Heart right ventricle (tissue), 16 donors: ENCODE measurements around the gene ATP6V0A4. TPM values are rescaled to one million over a fixed set of nuclear protein-coding genes. Genes with fewer than 3 reads are reported as not detected.

ENCODE experiments used
- ATAC-seq, 8 donors: fragments of 200-7000 bp; cut with Tn5 transposase; one replicate each; pipeline ENCODE4 v1.9.1; 2020; ENCODE audit warnings: mild to moderate bottlenecking in 8 of 8, moderate library complexity in 8 of 8, moderate number of reproducible peaks in 1 of 8
- DNase-seq, 2 donors: peaks; one replicate each; pipeline ENCODE4 v3.0.0-alpha.2; 2020
- H3K27ac ChIP-seq, 10 donors: fragments of 200-600 bp; sonication (generic) in 2 of 10; one replicate each; pipeline versions ENCODE4 v1.5.0 to v1.8.0; 2020 to 2022; ENCODE audit warnings: mild to moderate bottlenecking in 3 of 10
- H3K27me3 ChIP-seq, 7 donors: fragments of 200-600 bp; one replicate each; pipeline ENCODE4 v1.8.0; 2021 to 2022; ENCODE audit warnings: mild to moderate bottlenecking in 2 of 7
- H3K36me3 ChIP-seq, 9 donors: fragments of 200-600 bp; sonication (generic) in 1 of 9; one replicate each; pipeline versions ENCODE4 v1.5.0 to v1.8.0; 2020 to 2022; ENCODE audit warnings: mild to moderate bottlenecking in 2 of 9
- H3K4me1 ChIP-seq, 9 donors: fragments of 200-600 bp; sonication (generic) in 1 of 9; one replicate each; pipeline versions ENCODE4 v1.5.0 to v1.8.0; 2020 to 2022; ENCODE audit warnings: mild to moderate bottlenecking in 4 of 9
- H3K4me3 ChIP-seq, 10 donors: fragments of 200-600 bp; sonication (generic) in 2 of 10; one replicate each; pipeline versions ENCODE4 v1.5.0 to v1.8.0; 2020 to 2022; ENCODE audit warnings: mild to moderate bottlenecking in 7 of 10, moderate library complexity in 2 of 10
- H3K9me3 ChIP-seq, 11 donors: fragments of 200-600 bp in 10 of 11; sonication (generic) in 2 of 11; one replicate each; pipeline versions ENCODE4 v1.5.0 to v1.8.0; 2013 to 2022; ENCODE audit warnings: mild to moderate bottlenecking in 2 of 11, control low read depth in 1 of 11, moderate library complexity in 1 of 11
- WGBS, 2 donors: extraction: QIAGEN DNeasy Blood & Tissue Kit; methylation state at CpG; one replicate each; pipeline ENCODE4 v1.1.7; 2013; ENCODE audit warnings: inconsistent platforms in 1 of 2; 5-methylcytosine and 5-hydroxymethylcytosine counted together
- intact Hi-C, 10 donors: fragments of 100-400 bp; cut with DNase I; formaldehyde crosslinking; loops; one replicate each; pipeline versions ENCODE4 v1.11.1 to v1.14.2; 2022
- polyA plus RNA-seq, 2 donors: library from polyadenylated mRNA; stranded (reverse); fragments of 200-250 nt; gene quantifications; one replicate each; pipeline ENCODE4 v1.2.3, GENCODE V29; 2013
- total RNA-seq, 10 donors: library from RNA; stranded (reverse); fragmentation: NEBNext Ultra II Directional in 3 of 10; extraction: Animal tissue kit (Norgen Biotek cat#: 25700) in 3 of 10; gene quantifications; one replicate each; pipeline versions ENCODE4 v1.2.1 to v1.2.4, GENCODE V29; 2021 to 2023
- TF ChIP-seq, protein P1 (sequence below), 9 donors: fragments of 200-600 bp; sonication (generic) in 2 of 9; IDR thresholded peaks; one replicate each; pipeline versions ENCODE4 v1.5.0 to v1.8.0; 2021 to 2022; ENCODE audit warnings: antibody characterized with exemption in 9 of 9, mild to moderate bottlenecking in 5 of 9, moderate library complexity in 1 of 9
- donor health status: Arrhythmogenic right ventricular cardiomyopathy.
- donor health status: ischemic (EF 13 %, LVEDD 7.1; RV severe dilation, severe dysfunction).
- donor health status: healthy with polysubstance abuse.
- donor health status: DM: no; HTN: yes; CAD: no.
- donor health status: DM: no; HTN: no; CAD: no.
- donor health status: ischemic (EF 25% LVEDD 6.9; RV normal size, moderate dysfunction).
- donor health status: ischemic (EF 25% LVEDD 5.7; RV mildly dilated, moderate dysfunction).
- donor health status: healthy.
- donor health status: DM: yes; HTN: yes; CAD: no.
- donor health status: Ischemic cardiomyopathy.
- donor health status: ischemic (EF 35%, LVEDD 5.7; RV mildly dilated, moderate dysfunction).
- donor health status: nonischemic (EF 11% LVEDD 7.7; RV severe dilation, severe dysfunction).
- donor health status: DM: yes; HTN: yes; CAD: no.
- donor health status: PGD.
- donor health status: ischemic (EF 29% LVEDD 5.4; RV normal size, mild dysfunction).
- donor health status: nonischemic (EF 23%, LVEDD 6.1; RV moderate dilation, normal function).

Gene ATP6V0A4
- total and polyA plus RNA-seq, 12 donors: not detected

DNA sequence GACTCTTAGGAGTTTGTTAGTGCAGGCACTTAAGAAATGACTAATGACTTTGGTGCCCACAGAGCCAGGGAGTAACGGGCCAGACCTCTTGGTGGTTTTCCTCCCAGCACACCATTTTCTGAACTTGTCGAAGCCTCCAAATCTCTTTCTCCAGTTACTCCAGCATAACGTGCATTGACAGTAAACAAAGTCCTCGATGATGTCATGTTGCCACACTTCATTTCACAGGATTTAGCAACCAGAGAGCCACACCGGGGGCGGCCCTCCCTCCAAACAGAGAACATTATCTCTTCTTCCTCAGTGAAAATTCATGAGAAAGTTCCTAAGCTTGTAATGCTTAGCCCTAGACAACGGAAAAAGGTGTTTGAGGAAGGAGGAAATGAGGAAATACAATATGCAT lies 92.8 kb downstream of the ATP6V0A4 start:
- no peak overlapping the region for H3K4me3 ChIP-seq
- WGBS, 2 donors: 56 to 58% methylated on average over 7 of the region's 7 CpGs
- TF ChIP-seq, protein P1, sequence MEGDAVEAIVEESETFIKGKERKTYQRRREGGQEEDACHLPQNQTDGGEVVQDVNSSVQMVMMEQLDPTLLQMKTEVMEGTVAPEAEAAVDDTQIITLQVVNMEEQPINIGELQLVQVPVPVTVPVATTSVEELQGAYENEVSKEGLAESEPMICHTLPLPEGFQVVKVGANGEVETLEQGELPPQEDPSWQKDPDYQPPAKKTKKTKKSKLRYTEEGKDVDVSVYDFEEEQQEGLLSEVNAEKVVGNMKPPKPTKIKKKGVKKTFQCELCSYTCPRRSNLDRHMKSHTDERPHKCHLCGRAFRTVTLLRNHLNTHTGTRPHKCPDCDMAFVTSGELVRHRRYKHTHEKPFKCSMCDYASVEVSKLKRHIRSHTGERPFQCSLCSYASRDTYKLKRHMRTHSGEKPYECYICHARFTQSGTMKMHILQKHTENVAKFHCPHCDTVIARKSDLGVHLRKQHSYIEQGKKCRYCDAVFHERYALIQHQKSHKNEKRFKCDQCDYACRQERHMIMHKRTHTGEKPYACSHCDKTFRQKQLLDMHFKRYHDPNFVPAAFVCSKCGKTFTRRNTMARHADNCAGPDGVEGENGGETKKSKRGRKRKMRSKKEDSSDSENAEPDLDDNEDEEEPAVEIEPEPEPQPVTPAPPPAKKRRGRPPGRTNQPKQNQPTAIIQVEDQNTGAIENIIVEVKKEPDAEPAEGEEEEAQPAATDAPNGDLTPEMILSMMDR (IDR thresholded peaks at IDR 0.05): no peak
- DNase-seq (no peak), ATAC-seq (no peak)
- no peaks in the 10 kb centered on the region for H3K36me3 ChIP-seq
- peaks cover 0 to 7% (median 0%) of the 10 kb centered on the region in 7 donors for H3K27me3 ChIP-seq
- H3K9me3 ChIP-seq: no peaks in the 10 kb centered on the region
- H3K4me1 ChIP-seq: no peaks in the 10 kb centered on the region
- H3K27ac ChIP-seq: no peak overlapping the region
- intact Hi-C loops: no loop called here

DNA sequence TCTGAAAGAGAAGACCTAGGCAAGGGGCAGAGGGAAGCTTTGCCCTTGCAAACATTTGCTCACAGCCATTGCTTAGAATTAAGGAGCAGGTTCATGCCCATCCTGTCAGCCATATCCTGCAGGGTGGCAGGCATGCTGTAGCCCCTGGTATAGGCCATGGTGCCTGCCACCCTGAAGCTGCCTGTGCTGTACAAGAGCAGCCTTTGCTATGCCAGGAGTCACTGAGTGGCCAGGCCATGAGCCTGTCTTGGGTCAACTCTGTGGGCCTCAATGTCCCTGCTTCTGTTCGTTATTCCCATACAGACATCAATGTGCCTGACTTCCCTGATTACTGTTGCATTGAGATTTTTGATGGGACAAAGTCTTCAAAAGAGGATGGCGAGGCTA lies 96.5 kb downstream of the ATP6V0A4 start:
- Histone ChIP-seq H3K36me3 (no peaks in the 10 kb centered on the region), H3K27me3 (peaks cover 0 to 8% (median 0%) of the 10 kb centered on the region in 7 donors), H3K4me3 (no peak overlapping the region), H3K9me3 (no peaks in the 10 kb centered on the region), H3K27ac (no peak overlapping the region), H3K4me1 (no peaks in the 10 kb centered on the region)
- DNase-seq (no peak), ATAC-seq (no peak)
- intact Hi-C loops: no loop called here
- TF ChIP-seq, protein P1 (IDR thresholded peaks at IDR 0.05): no peak
- 83 to 91% methylated on average over 2 of the region's 2 CpGs for WGBS, 2 donors

DNA sequence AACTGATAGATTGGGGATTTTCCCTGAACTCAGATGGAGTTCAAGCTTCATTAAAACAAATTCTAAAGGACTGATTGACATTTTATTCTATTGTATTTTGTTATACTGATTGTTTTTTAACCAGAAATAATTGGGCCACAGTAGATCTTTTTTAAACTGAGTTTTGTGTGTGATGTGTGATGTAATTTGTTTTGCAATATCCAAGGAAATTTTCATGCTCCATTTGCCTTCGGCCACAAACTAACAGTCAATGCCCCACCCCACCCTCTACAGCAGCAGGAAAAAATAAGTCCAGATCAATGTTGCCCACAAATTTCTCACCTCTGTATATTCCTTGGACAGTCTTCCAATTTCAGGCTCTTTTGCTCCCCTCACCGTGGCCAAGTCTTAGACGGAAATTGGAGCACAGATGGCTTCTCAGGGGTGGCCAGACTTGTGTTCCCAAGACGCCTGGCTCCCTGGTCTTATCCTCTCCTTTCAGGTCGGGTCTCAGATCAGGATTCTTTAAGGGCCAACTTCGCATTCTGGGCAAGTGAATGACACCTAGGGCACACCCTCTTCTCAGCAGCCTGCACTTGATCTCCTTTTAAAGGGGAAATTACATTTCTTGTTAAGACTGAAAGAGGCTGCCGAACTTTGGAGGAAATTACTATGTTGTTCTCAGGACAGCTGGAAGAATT lies 97.0 kb downstream of the ATP6V0A4 start, which contains the start of gene SVOPL:
Gene SVOPL (minus strand): TSS at position 506 of the 680 bp plus-strand sequence. CDS start 22,317 bp downstream, outside the sequence.
- ATAC-seq: no peak

DNA sequence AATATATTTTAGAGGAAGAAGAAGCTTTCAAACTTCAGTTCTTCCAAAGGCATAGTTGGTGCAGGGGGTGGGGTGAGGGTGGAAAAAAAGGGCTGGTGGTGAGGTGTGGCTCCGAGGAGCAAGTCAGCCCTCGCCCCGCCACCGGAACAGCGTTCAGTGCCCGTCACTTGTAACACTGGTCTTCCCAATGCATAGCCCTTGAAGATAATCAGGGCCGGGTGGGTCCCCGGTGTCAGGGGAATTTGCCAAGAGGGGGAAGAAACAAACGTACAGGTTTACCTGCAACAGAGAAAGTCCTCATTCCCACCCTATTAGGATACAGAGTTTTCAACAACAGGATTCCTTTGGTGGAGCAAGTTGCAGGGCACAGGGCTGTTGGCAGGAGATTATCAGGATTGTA lies 98.3 kb downstream of the ATP6V0A4 start:
- no peaks in the 10 kb centered on the region for H3K36me3 ChIP-seq
- TF ChIP-seq, protein P1 (IDR thresholded peaks at IDR 0.05): no peak
- no peak overlapping the region for H3K27ac ChIP-seq
- H3K4me1 ChIP-seq: no peaks in the 10 kb centered on the region
- no peak for ATAC-seq
- H3K27me3 ChIP-seq: peaks cover 0 to 8% (median 0%) of the 10 kb centered on the region in 7 donors
- H3K9me3 ChIP-seq: no peaks in the 10 kb centered on the region
- H3K4me3 ChIP-seq: no peak overlapping the region
- intact Hi-C loops: no loop called here
- 80 to 86% methylated on average over 9 of the region's 9 CpGs for WGBS, 2 donors
- DNase-seq: no peak

More for the DNA sequence above, 97.0 kb downstream of the ATP6V0A4 start, which contains the start of gene SVOPL:
- H3K4me3 ChIP-seq: no peak within 1 kb of the TSS
- no peaks in the 10 kb centered on the region for H3K36me3 ChIP-seq
- no peak for DNase-seq
- H3K9me3 ChIP-seq: no peaks in the 10 kb centered on the region
- peaks cover 0 to 8% (median 0%) of the 10 kb centered on the region in 7 donors for H3K27me3 ChIP-seq
- no peak within 1 kb of the TSS for H3K27ac ChIP-seq
- 71 to 72% methylated on average over 7 of the region's 7 CpGs for WGBS, 2 donors
- intact Hi-C loops: no loop called here
- TF ChIP-seq, protein P1 (IDR thresholded peaks at IDR 0.05): no peak
- no peaks in the 10 kb centered on the region for H3K4me1 ChIP-seq
